ENCODE measurements around the gene GJC1.

- TF ChIP-seq CTCF (IDR thresholded peaks at IDR 0.05; ENCODE audit: insufficient read depth, low read length, poor library complexity, severe bottlenecking) = no peak
- no peak for TF ChIP-seq EZH2phosphoT487 (conservative IDR thresholded peaks at IDR 0.05; ENCODE audit: low read length)
These were observed 67.9 kb downstream of the GJC1 start for GRCh38 chr17:44761932-44762810.
